ENCODE measurements around the gene GCN1.
"Not testable (repeated sequence)": the region's sequence is repeated elsewhere in the genome, so short reads cannot be mapped to it uniquely, and the experiment has no call there.

GCN1 gene

DNA sequence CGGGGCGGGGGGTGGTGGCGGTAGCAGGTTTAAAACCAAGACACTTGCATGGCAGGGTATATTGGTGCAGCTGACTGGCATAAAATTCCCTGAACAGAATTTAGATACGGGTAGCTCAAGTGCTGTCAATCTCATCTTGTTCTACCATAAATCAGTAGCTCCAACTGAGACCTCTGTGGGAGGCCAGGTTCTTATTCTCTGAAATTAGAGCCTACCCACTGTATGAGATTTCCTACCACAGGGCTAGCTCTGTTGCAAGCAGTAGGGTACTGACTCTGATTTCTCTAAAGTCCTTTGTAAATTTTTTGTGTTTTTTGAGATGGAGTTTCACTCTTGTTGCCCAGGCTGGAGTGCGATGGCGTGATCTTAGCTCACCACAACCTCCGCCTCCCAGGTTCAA, 9.7 kb upstream of the GCN1 start:
- DNase-seq (ENCODE audit: low spot score in 2 of 2) (no peak), ATAC-seq (replicated peaks; ENCODE audit: extremely low read depth, poor library complexity, severe bottlenecking) (no peak)
- Mint-ChIP-seq H3K9me3 (no peaks in the 10 kb centered on the region), H3K27ac (ENCODE audit: low read depth) (no peak overlapping the region), H3K27me3 (no peaks in the 10 kb centered on the region), H3K36me3 (ENCODE audit: insufficient read depth) (peaks cover 36% of the 10 kb centered on the region), H3K4me1 (peaks cover 26% of the 10 kb centered on the region), H3K4me3 (no peak overlapping the region)

DNA sequence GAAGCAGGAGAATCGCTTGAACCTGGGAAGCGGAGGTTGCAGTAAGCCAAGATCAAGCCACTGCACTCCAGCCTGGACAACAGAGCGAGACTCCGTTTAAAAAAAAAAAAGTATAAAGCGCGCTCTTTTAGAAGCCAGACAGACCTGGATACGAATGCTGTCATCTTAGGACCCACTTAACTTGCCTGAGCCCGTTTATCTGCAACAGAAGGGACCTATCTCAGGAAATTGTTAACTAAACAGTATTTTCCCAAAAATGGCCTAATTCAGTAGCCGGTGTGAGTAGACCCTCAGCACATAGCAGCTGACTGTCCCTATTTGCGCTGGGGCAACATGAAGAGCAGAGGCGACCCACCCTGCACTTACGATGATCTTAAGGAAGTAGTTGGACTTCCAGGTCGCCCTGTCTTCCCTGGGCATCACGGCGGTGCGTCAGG, 5.9 kb upstream of the GCN1 start:
- Mint-ChIP-seq H3K27ac (ENCODE audit: low read depth) (peak overlapping the region; percentile 94), H3K4me3 (peak overlapping the region; percentile 88), H3K36me3 (ENCODE audit: insufficient read depth) (peaks cover 60% of the 10 kb centered on the region)

DNA sequence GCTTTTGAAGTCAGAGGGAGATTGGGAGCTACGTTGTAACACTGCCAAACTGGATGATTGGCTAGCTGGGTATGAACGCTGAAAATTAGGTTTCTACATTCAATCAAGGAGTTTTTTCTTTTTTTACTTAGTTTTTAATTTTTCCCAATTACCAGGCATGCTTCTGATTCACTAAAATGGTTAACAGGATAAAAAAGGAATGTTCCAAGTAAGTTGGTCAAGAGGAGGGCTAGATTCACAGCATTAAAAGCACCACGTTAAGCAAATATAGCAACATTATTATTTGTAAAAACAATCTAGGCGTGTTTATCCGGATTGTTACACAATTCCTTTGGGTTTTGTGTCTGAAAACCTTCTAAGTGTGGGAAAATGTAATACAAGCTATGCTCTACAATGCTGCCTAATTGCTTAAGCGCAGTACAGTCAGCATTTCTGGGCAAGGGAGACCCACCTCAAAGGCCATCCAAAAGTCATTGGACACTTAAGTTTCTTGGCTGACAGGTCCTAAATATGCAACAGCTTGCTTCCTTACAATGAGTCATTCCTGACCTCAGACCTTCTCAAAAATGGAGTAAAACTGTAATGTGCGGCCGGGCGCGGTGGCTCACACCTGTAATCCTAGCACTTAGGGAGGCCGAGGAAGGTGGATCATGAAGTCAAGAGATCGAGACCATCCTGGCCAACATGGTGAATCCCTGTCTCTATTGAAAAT, 5.2 kb upstream of the GCN1 start:
- no peak for DNase-seq (ENCODE audit: low spot score in 2 of 2)
- H3K4me3 Mint-ChIP-seq, result peak overlapping the region; percentile 88
- ATAC-seq (replicated peaks; ENCODE audit: extremely low read depth, poor library complexity, severe bottlenecking), result no peak
- H3K27ac Mint-ChIP-seq (ENCODE audit: low read depth), result peak overlapping the region; percentile 94
- H3K27me3 Mint-ChIP-seq, result no peaks in the 10 kb centered on the region
- no peaks in the 10 kb centered on the region for H3K9me3 Mint-ChIP-seq
- peaks cover 48% of the 10 kb centered on the region for H3K4me1 Mint-ChIP-seq
- peaks cover 64% of the 10 kb centered on the region for H3K36me3 Mint-ChIP-seq (ENCODE audit: insufficient read depth)

More for the DNA sequence above, 5.9 kb upstream of the GCN1 start:
- no peaks in the 10 kb centered on the region for H3K9me3 Mint-ChIP-seq
- H3K27me3 Mint-ChIP-seq, result no peaks in the 10 kb centered on the region
- H3K4me1 Mint-ChIP-seq, result peaks cover 43% of the 10 kb centered on the region
- peak; percentile 0 for ATAC-seq (replicated peaks; ENCODE audit: extremely low read depth, poor library complexity, severe bottlenecking)
- DNase-seq (ENCODE audit: low spot score in 2 of 2), result no peak

DNA sequence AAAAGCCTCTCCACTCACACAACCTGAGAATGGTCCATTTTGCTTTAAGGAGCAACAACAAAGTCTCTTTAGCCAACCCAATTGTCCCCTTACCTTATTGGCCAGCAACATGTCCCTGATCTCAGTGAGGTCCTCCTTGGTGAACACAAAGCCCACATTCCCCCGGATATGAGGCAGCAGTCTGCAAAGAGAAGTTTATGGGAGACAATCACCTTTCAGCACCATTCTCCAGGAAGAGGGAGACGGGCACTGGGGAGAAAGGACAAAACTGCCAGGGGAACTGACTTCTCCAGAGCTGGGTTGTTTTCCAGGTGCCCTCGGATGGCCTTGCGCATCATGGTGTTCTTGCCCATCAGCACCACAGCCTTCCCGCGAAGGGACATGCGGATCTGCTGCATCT, 4.5 kb upstream of the GCN1 start:
- Mint-ChIP-seq H3K27ac (ENCODE audit: low read depth) (peak overlapping the region; percentile 94), H3K4me1 (peaks cover 50% of the 10 kb centered on the region), H3K27me3 (no peaks in the 10 kb centered on the region), H3K36me3 (ENCODE audit: insufficient read depth) (peaks cover 66% of the 10 kb centered on the region), H3K4me3 (peak overlapping the region; percentile 88), H3K9me3 (no peaks in the 10 kb centered on the region)
- ATAC-seq (replicated peaks; ENCODE audit: extremely low read depth, poor library complexity, severe bottlenecking), result no peak
- DNase-seq (ENCODE audit: low spot score in 2 of 2), result no peak

DNA sequence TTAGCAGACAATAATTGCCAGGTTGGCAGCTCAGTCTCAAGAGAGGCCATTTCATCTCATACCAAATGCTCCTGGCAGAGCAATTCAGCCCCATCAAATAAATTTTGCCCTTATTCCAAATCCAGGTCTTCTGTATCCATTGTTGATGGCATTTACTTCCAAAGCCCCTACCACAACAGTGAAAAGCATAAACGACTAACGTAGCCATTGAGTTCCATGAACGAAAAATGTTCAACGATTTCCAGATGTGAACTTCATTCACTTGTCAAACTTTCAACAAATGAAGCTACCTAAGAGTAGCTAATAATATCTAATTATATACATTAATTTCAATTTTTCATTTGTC, 3.0 kb upstream of the GCN1 start:
- peaks cover 71% of the 10 kb centered on the region for H3K36me3 Mint-ChIP-seq (ENCODE audit: insufficient read depth)
- no peak overlapping the region for H3K4me3 Mint-ChIP-seq
- H3K4me1 Mint-ChIP-seq, result peaks cover 54% of the 10 kb centered on the region
- H3K27me3 Mint-ChIP-seq, result no peaks in the 10 kb centered on the region
- DNase-seq (ENCODE audit: low spot score in 2 of 2) (no peak), ATAC-seq (replicated peaks; ENCODE audit: extremely low read depth, poor library complexity, severe bottlenecking) (no peak)
- H3K9me3 Mint-ChIP-seq, result no peaks in the 10 kb centered on the region
- no peak overlapping the region for H3K27ac Mint-ChIP-seq (ENCODE audit: low read depth)

DNA sequence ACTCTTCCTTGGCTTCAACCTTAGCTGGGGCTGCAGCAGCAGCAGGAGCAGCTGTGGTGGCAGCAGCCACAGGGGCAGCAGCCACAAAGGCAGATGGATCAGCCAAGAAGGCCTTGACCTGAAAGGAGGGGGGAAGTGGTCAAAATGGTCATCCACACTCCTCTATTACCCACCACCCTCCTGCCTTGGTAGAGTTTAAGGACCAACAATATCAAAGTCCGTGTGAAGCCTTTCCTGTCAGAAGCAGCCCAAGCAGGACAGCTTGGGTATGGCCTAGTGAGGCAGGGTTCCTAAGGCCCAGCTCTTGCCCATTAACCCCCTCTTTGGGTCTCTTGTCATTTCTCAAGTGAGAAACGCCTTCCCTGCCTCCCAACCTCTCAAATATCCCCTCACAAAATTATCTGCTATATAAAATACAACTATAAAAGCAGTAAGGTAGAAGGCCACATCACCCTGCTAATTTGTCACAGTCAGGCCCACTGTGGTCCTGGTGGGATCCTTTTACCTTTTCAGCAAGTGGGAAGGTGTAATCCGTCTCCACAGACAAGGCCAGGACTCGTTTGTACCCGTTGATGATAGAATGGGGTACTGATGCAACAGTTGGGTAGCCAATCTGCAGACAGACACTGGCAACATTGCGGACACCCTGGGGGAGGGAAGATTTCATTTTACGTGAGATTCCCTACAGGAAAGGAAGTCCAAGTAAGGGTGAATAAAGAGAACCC, 2.5 kb upstream of the GCN1 start:
- H3K27ac Mint-ChIP-seq (ENCODE audit: low read depth); H3K27me3 Mint-ChIP-seq; H3K4me3 Mint-ChIP-seq; DNase-seq (ENCODE audit: low spot score in 2 of 2); ATAC-seq (replicated peaks; ENCODE audit: extremely low read depth, poor library complexity, severe bottlenecking); H3K9me3 Mint-ChIP-seq: not testable (repeated sequence)
- Mint-ChIP-seq H3K36me3 (ENCODE audit: insufficient read depth) (peaks cover 71% of the 10 kb centered on the region), H3K4me1 (peaks cover 52% of the 10 kb centered on the region)

DNA sequence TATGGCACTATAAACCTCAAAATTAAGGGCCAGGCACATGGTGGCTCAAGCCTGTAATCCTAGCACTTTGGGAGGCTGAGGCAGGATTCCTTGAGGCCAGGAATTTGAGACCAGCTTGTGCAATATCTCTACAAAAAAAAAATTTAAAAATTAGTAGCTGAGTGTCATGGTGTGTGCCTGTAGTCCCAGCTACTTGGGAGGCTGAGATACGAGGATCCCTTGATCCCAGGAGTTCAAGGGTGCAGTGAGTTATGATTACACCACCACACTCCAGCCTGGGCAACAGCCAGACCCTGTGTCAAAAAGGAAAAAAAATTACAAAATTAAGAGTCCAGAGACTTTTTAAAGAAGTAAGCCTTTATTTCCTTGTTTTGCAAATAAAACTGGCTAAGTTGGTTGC, 1.8 kb upstream of the GCN1 start:
- Mint-ChIP-seq H3K27me3 (no peaks in the 10 kb centered on the region), H3K4me1 (peaks cover 56% of the 10 kb centered on the region), H3K27ac (ENCODE audit: low read depth) (no peak overlapping the region), H3K9me3 (no peaks in the 10 kb centered on the region), H3K36me3 (ENCODE audit: insufficient read depth) (peaks cover 66% of the 10 kb centered on the region), H3K4me3 (no peak overlapping the region)
- ATAC-seq (replicated peaks; ENCODE audit: extremely low read depth, poor library complexity, severe bottlenecking) (no peak), DNase-seq (ENCODE audit: low spot score in 2 of 2) (no peak)

DNA sequence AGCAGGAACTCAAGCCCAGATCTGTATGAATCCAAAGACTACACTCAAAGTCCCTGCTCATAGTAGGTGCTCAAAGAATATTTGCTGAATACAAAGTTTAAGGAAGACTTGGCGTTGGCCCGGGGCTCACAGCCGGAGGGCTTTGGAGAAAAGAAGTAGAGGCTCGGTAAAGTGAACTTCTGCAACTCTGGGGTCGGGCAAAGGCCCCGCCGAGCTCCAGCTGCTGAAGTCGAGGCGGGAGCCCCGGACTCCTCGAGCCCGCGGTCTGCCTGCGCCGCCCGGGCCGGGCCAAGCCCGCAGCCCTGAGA, 335 bp downstream of the GCN1 start:
- peak overlapping the region; percentile 82 for H3K27ac Mint-ChIP-seq (ENCODE audit: low read depth)
- peaks cover 58% of the 10 kb centered on the region for H3K36me3 Mint-ChIP-seq (ENCODE audit: insufficient read depth)
- peak overlapping the region; percentile 85 for H3K4me3 Mint-ChIP-seq
- DNase-seq (ENCODE audit: low spot score in 2 of 2) (no peak), ATAC-seq (replicated peaks; ENCODE audit: extremely low read depth, poor library complexity, severe bottlenecking) (peak; percentile 11)
- H3K4me1 Mint-ChIP-seq, result peaks cover 36% of the 10 kb centered on the region
- H3K9me3 Mint-ChIP-seq, result no peaks in the 10 kb centered on the region
- H3K27me3 Mint-ChIP-seq, result no peaks in the 10 kb centered on the region

DNA sequence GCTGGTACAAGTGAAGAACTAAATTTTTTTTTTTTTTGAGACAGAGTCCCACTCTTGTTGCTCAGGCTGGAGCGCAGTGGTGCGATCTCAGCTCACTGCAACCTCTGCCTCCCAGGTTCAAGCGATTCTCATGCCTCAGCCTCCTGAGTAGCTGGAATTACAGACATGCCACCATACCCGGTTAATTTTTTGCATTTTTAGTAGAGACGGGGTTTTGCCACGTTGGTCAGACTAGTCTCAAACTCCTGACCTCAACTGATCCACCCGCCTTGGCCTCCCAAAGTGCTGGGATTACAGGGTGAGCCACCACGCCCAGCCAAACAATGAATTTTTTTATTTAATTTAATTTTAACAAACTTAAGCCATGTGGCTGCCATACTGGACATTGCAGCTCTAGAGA, 1.2 kb downstream of the GCN1 start:
- not testable (repeated sequence) for DNase-seq (ENCODE audit: low spot score in 2 of 2); H3K27me3 Mint-ChIP-seq; H3K4me3 Mint-ChIP-seq; ATAC-seq (replicated peaks; ENCODE audit: extremely low read depth, poor library complexity, severe bottlenecking); H3K9me3 Mint-ChIP-seq
- Mint-ChIP-seq H3K27ac (ENCODE audit: low read depth) (peak overlapping the region; percentile 82), H3K4me1 (peaks cover 27% of the 10 kb centered on the region), H3K36me3 (ENCODE audit: insufficient read depth) (peaks cover 57% of the 10 kb centered on the region)

DNA sequence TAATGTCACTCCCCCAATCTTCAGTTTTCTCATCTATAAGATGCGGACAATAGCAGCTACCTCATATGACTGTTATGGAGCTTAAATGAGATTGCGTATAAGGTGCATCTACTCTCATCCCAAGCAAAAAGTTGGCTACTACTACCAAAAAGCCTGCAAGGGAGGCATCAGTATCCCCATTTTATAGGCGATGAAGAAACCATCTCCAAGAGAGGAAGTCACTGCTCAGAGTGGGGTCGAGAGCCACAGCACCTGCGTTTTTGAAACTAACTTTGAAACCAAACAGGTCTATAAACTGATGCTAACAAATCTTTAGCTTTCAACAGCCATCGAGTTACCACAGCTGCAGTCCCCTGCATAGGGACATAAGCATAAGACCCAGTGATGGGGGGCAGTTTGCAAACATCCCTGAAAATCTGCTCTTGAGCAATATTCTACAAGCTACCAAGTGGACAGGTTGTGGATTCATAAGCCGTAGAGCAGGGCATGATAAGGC, 3.5 kb downstream of the GCN1 start:
- H3K4me1 Mint-ChIP-seq, result peaks cover 25% of the 10 kb centered on the region
- H3K4me3 Mint-ChIP-seq, result no peak overlapping the region
- H3K36me3 Mint-ChIP-seq (ENCODE audit: insufficient read depth), result peaks cover 59% of the 10 kb centered on the region
- H3K27ac Mint-ChIP-seq (ENCODE audit: low read depth), result no peak overlapping the region
- H3K9me3 Mint-ChIP-seq, result no peaks in the 10 kb centered on the region
- DNase-seq (ENCODE audit: low spot score in 2 of 2), result no peak
- no peaks in the 10 kb centered on the region for H3K27me3 Mint-ChIP-seq
- no peak for ATAC-seq (replicated peaks; ENCODE audit: extremely low read depth, poor library complexity, severe bottlenecking)

DNA sequence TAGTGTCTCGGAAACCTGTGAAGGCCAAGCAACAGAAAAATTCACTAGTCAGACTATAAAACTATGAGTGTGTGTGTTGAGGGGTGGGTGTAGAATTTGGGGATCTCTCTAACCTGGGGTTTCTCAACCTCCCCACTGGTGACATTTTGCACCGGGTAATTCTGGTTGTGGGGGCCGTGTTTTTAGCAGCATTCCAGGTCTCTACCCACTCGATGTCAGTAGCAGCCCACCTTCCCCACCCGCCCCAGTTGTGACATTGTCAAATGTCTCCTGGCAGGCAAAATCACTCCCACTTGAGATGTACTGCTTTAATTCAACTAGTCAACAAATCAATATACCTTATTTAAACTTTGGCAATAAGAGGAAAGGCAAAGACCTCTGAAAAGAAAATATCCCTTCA, 4.1 kb downstream of the GCN1 start:
- Mint-ChIP-seq H3K27ac (ENCODE audit: low read depth) (no peak overlapping the region), H3K4me1 (peaks cover 25% of the 10 kb centered on the region), H3K36me3 (ENCODE audit: insufficient read depth) (peaks cover 61% of the 10 kb centered on the region), H3K4me3 (no peak overlapping the region), H3K27me3 (no peaks in the 10 kb centered on the region), H3K9me3 (no peaks in the 10 kb centered on the region)
- DNase-seq (ENCODE audit: low spot score in 2 of 2), result no peak
- ATAC-seq (replicated peaks; ENCODE audit: extremely low read depth, poor library complexity, severe bottlenecking), result no peak

DNA sequence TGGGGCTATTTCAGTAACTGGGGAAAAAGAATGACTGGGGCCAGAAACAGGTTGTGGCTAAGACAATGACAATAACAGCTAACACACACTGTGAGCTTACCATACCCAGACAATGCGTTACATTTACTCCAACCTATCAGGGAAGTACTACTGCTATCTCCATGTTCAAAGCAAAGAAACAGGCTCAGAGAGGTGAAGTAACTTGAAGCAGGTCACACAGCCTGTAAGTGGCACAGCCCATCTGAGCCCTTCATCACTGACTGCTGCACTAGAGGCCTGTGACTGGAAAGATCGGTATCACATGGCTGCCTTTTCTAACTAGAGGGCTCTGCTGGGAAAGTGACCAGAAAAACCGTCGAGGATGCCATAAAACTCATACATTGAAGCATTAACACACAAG, 7.9 kb downstream of the GCN1 start:
- Mint-ChIP-seq H3K36me3 (ENCODE audit: insufficient read depth) (peaks cover 70% of the 10 kb centered on the region), H3K27ac (ENCODE audit: low read depth) (no peak overlapping the region), H3K9me3 (no peaks in the 10 kb centered on the region), H3K4me3 (no peak overlapping the region), H3K27me3 (no peaks in the 10 kb centered on the region), H3K4me1 (peaks cover 14% of the 10 kb centered on the region)
- ATAC-seq (replicated peaks; ENCODE audit: extremely low read depth, poor library complexity, severe bottlenecking) (no peak), DNase-seq (ENCODE audit: low spot score in 2 of 2) (no peak)

DNA sequence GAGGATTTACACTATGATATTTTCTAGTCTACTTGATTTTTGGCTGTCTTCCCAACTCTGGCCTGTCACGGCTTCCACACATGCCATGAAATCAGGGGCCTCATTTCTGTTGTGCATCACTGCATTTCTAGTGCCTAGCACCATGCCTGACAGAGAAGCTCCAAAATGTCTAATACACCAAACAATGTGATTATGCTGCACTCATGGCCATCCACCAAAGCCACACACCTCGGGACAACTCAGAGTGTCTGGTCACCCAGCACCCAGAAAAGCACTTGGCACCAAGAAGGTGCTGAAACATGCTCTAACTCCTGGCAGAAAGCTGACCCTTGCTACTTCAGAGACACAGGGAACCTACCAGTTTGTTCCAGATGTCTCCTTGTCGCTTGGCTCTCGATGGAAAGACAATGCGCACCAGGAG, 11.3 kb downstream of the GCN1 start:
- no peaks in the 10 kb centered on the region for H3K9me3 Mint-ChIP-seq
- H3K4me1 Mint-ChIP-seq, result peaks cover 12% of the 10 kb centered on the region
- H3K4me3 Mint-ChIP-seq, result no peak overlapping the region
- H3K27ac Mint-ChIP-seq (ENCODE audit: low read depth), result no peak overlapping the region
- peaks cover 74% of the 10 kb centered on the region for H3K36me3 Mint-ChIP-seq (ENCODE audit: insufficient read depth)
- H3K27me3 Mint-ChIP-seq, result no peaks in the 10 kb centered on the region
- DNase-seq (ENCODE audit: low spot score in 2 of 2) (no peak), ATAC-seq (replicated peaks; ENCODE audit: extremely low read depth, poor library complexity, severe bottlenecking) (no peak)

Data from central memory CD8-positive, alpha-beta T cell (primary cell).